NCI-H345 treated with DMSO at 0.1 percent for 48 hours (cell line): ENCODE measurements around the gene OR10AG1.
A peak's percentile ranks its signal among the peaks of the same experiment; 100 is the strongest.

Experiments
- DNase-seq: peaks from one replicate; lab custom pipeline; 2025; ENCODE audit not compliant: unreplicated experiment; lab: John Stamatoyannopoulos, UW

Gene OR10AG1

GRCh38 chr11:55969845-55970244 lies at the start of gene OR10AG1:
Gene OR10AG1, minus strand, starts transcription at chr11:55969945. Its CDS starts 38 bp downstream, at chr11:55969907.
- DNase-seq: no peak

- no peak for DNase-seq
Measured at GRCh38 chr11:56013805-56014204, 44.1 kb upstream of the OR10AG1 start.

- no peak for DNase-seq
Measured at GRCh38 chr11:56010716-56011115, 41.0 kb upstream of the OR10AG1 start.

GRCh38 chr11:55994525-55994924 lies 24.8 kb upstream of the OR10AG1 start, which contains the start of gene OR5F1:
Gene OR5F1, minus strand, starts transcription at chr11:55994625. Its CDS starts 0 bp downstream, at chr11:55994625.
- no peak for DNase-seq

- no peak for DNase-seq
Measured at GRCh38 chr11:55970935-55971334, 1.2 kb upstream of the OR10AG1 start.

GRCh38 chr11:55967914-55968313 lies 1.8 kb downstream of the OR10AG1 start:
- no peak for DNase-seq

- DNase-seq: no peak
Measured at GRCh38 chr11:55966391-55966790, 3.4 kb downstream of the OR10AG1 start.

GRCh38 chr11:55956521-55956920 lies 13.2 kb downstream of the OR10AG1 start:
- DNase-seq: no peak

- no peak for DNase-seq
Measured at GRCh38 chr11:55949330-55949729, 20.4 kb downstream of the OR10AG1 start.

- peak; percentile 16 for DNase-seq
Measured at GRCh38 chr11:55942785-55943392, 26.9 kb downstream of the OR10AG1 start.

- DNase-seq: no peak
Measured at GRCh38 chr11:55936300-55936699, 33.4 kb downstream of the OR10AG1 start, which contains the start of gene OR5I1. Gene OR5I1, minus strand, starts transcription at chr11:55936400. Its CDS starts 0 bp downstream, at chr11:55936400.

- no peak for DNase-seq
Measured at GRCh38 chr11:55920537-55920936, 49.2 kb downstream of the OR10AG1 start.
